ENCODE data around the gene CMTM2. TPM values are rescaled to one million over a fixed set of nuclear protein-coding genes. Genes with fewer than 3 reads are reported as not detected.

CMTM2 gene
- total and polyA plus RNA-seq, 11 donors, result 0.52 TPM; not detected in 10

GRCh38 chr16:66569827-66570405 is 9.3 kb upstream of the CMTM2 start:
- peaks cover 0 to 26% (median 11%) of the 10 kb centered on the region in 9 donors for H3K36me3 ChIP-seq
- peaks cover 0 to 11% (median 0%) of the 10 kb centered on the region in 12 donors for H3K4me1 ChIP-seq
- intact Hi-C loops (cut with DNase I), result no loop called here
- no peaks in the 10 kb centered on the region for H3K27me3 ChIP-seq
- H3K4me3 ChIP-seq, result no peak overlapping the region
- DNase-seq, result no peak
- TF ChIP-seq POLR2A (IDR thresholded peaks at IDR 0.05), result no peak
- TF ChIP-seq CTCF (IDR thresholded peaks at IDR 0.05), result no peak
- peak in 2 of 4 donors; percentile 53 to 57 for ATAC-seq
- no peak overlapping the region for H3K27ac ChIP-seq
- 72 to 78% (median 73%) methylated on average over 3 of the region's 3 CpGs for WGBS, 4 donors
- H3K9me3 ChIP-seq, result no peaks in the 10 kb centered on the region

GRCh38 chr16:66572356-66572755 is 6.9 kb upstream of the CMTM2 start:
- TF ChIP-seq CTCF (IDR thresholded peaks at IDR 0.05) (no peak), POLR2A (IDR thresholded peaks at IDR 0.05) (no peak)
- ATAC-seq, result no peak
- WGBS, 4 donors, result 42 to 63% (median 54%) methylated on average over 2 of the region's 2 CpGs
- intact Hi-C loops (cut with DNase I), result no loop called here
- peaks cover 0 to under 1% (median 0%) of the 10 kb centered on the region in 9 donors for H3K27me3 ChIP-seq
- H3K27ac ChIP-seq, result no peak overlapping the region
- peaks cover 0 to 21% (median 0%) of the 10 kb centered on the region in 12 donors for H3K4me1 ChIP-seq
- no peaks in the 10 kb centered on the region for H3K9me3 ChIP-seq
- no peak overlapping the region for H3K4me3 ChIP-seq
- peaks cover 0 to 2% (median 0%) of the 10 kb centered on the region in 9 donors for H3K36me3 ChIP-seq
- DNase-seq, result no peak

- Histone ChIP-seq H3K27ac (no peak overlapping the region), H3K27me3 (peaks cover 0 to 18% (median 12%) of the 10 kb centered on the region in 9 donors), H3K36me3 (no peaks in the 10 kb centered on the region), H3K4me3 (no peak overlapping the region), H3K9me3 (no peaks in the 10 kb centered on the region), H3K4me1 (peaks cover 0 to 38% (median 12%) of the 10 kb centered on the region in 12 donors)
- WGBS, 4 donors, result 84 to 90% (median 87%) methylated on average over 1 of the region's 1 CpG
- intact Hi-C loops (cut with DNase I), result no loop called here
- no peak for DNase-seq
- no peak for ATAC-seq
- TF ChIP-seq POLR2A (IDR thresholded peaks at IDR 0.05) (no peak), CTCF (IDR thresholded peaks at IDR 0.05) (no peak)
Measured at GRCh38 chr16:66574081-66574480, 5.2 kb upstream of the CMTM2 start.

- H3K9me3 ChIP-seq, result no peaks in the 10 kb centered on the region
- ATAC-seq (no peak), DNase-seq (no peak)
- 85 to 96% (median 88%) methylated on average over 3 of the region's 3 CpGs for WGBS, 4 donors
- no peaks in the 10 kb centered on the region for H3K36me3 ChIP-seq
- no peak overlapping the region for H3K4me3 ChIP-seq
- no peak for TF ChIP-seq CTCF (IDR thresholded peaks at IDR 0.05)
- no peak for TF ChIP-seq POLR2A (IDR thresholded peaks at IDR 0.05)
- no peak overlapping the region for H3K27ac ChIP-seq
- H3K4me1 ChIP-seq, result peaks cover 0 to 36% (median 13%) of the 10 kb centered on the region in 12 donors
- intact Hi-C loops (cut with DNase I), result no loop called here
- H3K27me3 ChIP-seq, result peaks cover 0 to 21% (median 12%) of the 10 kb centered on the region in 9 donors
Measured at GRCh38 chr16:66574531-66574930, 4.7 kb upstream of the CMTM2 start.

All from heart left ventricle (tissue), 16 donors.